Body of pancreas (tissue), 4 donors: ENCODE data around the gene CDC45.

Source experiments
- CTCF ChIP-seq, 7 experiments: fragments of 450-650 bp in 4 of 7; fragments of 200-600 bp in 3 of 7; sonication (generic) in 3 of 7; IDR thresholded peaks; one replicate each; pipeline ENCODE4 v1.5.1; 2016 to 2019; ENCODE audit warnings: antibody characterized with exemption in 7 of 7
- POLR2A ChIP-seq, 3 donors: fragments of 450-650 bp; IDR thresholded peaks; one replicate each; pipeline ENCODE4 v1.6.1; 2016; ENCODE audit warnings: antibody characterized with exemption in 3 of 3, mild to moderate bottlenecking in 2 of 3

DNA sequence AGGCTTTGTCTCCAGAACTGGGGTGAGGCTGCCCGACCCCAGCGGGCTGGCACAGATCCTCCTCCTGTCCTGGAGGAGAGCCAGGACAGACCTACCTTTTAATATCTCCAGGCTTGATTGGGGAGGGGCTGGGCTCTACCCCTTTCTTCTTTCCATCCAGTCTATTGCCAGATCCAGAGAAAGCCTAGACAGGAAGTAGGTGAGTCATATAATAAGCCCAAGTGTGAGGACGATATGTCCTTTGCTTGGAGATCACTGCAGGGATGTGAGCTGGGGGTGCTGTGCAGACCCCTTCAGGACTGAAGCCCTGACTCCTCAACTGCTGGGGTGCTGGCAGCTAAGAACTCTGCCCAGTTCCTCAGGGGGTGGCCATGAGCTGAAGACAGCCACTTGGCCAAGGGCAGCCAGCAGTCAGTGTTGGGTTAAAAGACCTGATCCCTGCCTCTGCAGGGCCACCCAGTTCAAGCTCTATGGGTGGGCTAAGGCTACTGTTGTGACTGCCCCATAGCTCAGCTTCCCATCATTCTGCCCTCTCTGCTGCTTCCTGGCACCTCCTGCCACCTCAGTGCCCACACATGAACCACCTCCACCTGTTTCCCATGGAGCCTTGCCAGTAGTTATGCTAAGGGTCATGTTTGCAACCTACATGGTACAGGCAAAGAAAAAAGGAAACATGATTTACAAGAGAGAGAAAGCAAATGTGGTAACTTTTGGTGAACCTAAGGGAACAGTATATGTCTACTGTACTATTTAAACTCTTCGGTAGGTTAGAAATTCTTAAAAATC lies 23.9 kb upstream of the CDC45 start:
- TF ChIP-seq CTCF (IDR thresholded peaks at IDR 0.05) (no peak), POLR2A (IDR thresholded peaks at IDR 0.05) (no peak)
